Breast epithelium (tissue), 4 donors: Measurements from ENCODE around the gene CLEC17A. TPM values are rescaled to one million over a fixed set of nuclear protein-coding genes. Genes with fewer than 3 reads are reported as not detected.

Experiments
- DNase-seq, 2 donors: peaks; one replicate each; pipeline ENCODE4 v3.0.0-alpha.2; 2019; ENCODE audit warnings: low spot score in 2 of 2
- H3K27ac ChIP-seq, 2 donors: fragments of 200-600 bp; sonication (generic) in 1 of 2; one replicate each; pipeline ENCODE4 v1.5.1; 2016 to 2019; ENCODE audit warnings: mild to moderate bottlenecking in 1 of 2
- H3K27me3 ChIP-seq, 2 donors: fragments of 200-600 bp; sonication (generic) in 1 of 2; one replicate each; pipeline versions ENCODE4 v1.5.1 to v1.6.0; 2017 to 2019; ENCODE audit warnings: control low read depth in 1 of 2, mild to moderate bottlenecking in 1 of 2
- H3K36me3 ChIP-seq: fragments of 200-600 bp; one replicate; pipeline ENCODE4 v1.5.1; 2019
- H3K4me1 ChIP-seq, 2 donors: fragments of 200-600 bp; sonication (generic); one replicate each; pipeline ENCODE4 v1.5.1; 2016 to 2019; ENCODE audit warnings: control low read depth in 1 of 2
- H3K4me3 ChIP-seq, 3 donors: fragments of 200-600 bp; sonication (generic); 1 replicate in 2 of 3; 2 replicates in 1 of 3; pipeline ENCODE4 v1.5.1; 2016 to 2019; ENCODE audit warnings: mild to moderate bottlenecking in 3 of 3, moderate library complexity in 2 of 3
- H3K9me3 ChIP-seq, 2 donors: fragments of 200-600 bp; sonication (generic) in 1 of 2; one replicate each; pipeline ENCODE4 v1.5.1; 2016 to 2019; ENCODE audit warnings: control low read depth in 1 of 2
- POLR2A ChIP-seq: fragments of 450-650 bp; IDR thresholded peaks from one replicate; pipeline ENCODE4 v1.6.1; 2016; ENCODE audit warnings: antibody characterized with exemption, mild to moderate bottlenecking, moderate library complexity
- POLR2AphosphoS5 ChIP-seq, 3 donors: sonication (generic); formaldehyde crosslinking; IDR thresholded peaks; one replicate each; pipeline ENCODE4 v1.6.1; 2017; ENCODE audit warnings: antibody characterized with exemption in 3 of 3
- intact Hi-C: fragments of 100-400 bp; cut with DNase I; formaldehyde crosslinking; loops from one replicate; pipeline ENCODE4 v1.15.1; 2023; ENCODE audit warnings: low total_unique reads
- total RNA-seq, 3 donors: library from RNA; depleted of rRNA; stranded (reverse); fragments of >200 nt; gene quantifications; one replicate each; pipeline ENCODE4 v1.1.0, GENCODE V29; 2016
- TF ChIP-seq, protein P1 (sequence below), 3 donors: fragments of 450-650 bp; IDR thresholded peaks; one replicate each; pipeline ENCODE4 v1.5.1; 2016 to 2017; ENCODE audit warnings: antibody characterized with exemption in 3 of 3, mild to moderate bottlenecking in 3 of 3, moderate library complexity in 3 of 3

CLEC17A gene
- total RNA-seq, 3 donors from 2014 or later, result not detected

GRCh38 chr19:14649020-14649419, 66.1 kb downstream of the CLEC17A start:
- Histone ChIP-seq H3K36me3 (no peaks in the 10 kb centered on the region), H3K4me1 (no peaks in the 10 kb centered on the region), H3K9me3 (no peaks in the 10 kb centered on the region), H3K27me3 (no peaks in the 10 kb centered on the region), H3K27ac (no peak overlapping the region), H3K4me3 (no peak overlapping the region)
- intact Hi-C loops, result no loop called here
- DNase-seq, result no peak
- TF ChIP-seq POLR2AphosphoS5 (IDR thresholded peaks at IDR 0.05) (no peak), POLR2A (no peak)
- TF ChIP-seq, protein P1, sequence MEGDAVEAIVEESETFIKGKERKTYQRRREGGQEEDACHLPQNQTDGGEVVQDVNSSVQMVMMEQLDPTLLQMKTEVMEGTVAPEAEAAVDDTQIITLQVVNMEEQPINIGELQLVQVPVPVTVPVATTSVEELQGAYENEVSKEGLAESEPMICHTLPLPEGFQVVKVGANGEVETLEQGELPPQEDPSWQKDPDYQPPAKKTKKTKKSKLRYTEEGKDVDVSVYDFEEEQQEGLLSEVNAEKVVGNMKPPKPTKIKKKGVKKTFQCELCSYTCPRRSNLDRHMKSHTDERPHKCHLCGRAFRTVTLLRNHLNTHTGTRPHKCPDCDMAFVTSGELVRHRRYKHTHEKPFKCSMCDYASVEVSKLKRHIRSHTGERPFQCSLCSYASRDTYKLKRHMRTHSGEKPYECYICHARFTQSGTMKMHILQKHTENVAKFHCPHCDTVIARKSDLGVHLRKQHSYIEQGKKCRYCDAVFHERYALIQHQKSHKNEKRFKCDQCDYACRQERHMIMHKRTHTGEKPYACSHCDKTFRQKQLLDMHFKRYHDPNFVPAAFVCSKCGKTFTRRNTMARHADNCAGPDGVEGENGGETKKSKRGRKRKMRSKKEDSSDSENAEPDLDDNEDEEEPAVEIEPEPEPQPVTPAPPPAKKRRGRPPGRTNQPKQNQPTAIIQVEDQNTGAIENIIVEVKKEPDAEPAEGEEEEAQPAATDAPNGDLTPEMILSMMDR (IDR thresholded peaks at IDR 0.05), result no peak

DNA sequence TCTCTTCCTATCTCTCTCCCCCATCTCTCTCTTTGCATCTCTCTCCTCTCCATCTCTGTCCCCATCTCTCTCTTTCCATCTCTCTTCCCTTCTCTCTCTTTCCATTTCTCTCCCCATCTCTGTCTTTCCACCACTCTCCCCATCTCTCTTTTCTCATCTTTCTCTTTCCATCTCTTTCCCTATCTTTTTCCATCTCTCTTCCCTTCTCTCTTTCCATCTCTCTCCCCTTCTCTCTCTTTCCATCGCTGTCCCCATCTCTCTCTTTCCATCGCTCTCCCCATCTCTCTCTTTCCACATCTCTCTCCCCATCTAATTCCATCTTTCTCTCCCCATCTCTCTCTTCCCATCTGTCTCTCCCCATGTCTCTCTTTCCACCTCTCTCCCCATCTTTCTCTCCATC, 67.3 kb downstream of the CLEC17A start:
- no peaks in the 10 kb centered on the region for H3K4me1 ChIP-seq
- intact Hi-C loops, result no loop called here
- TF ChIP-seq POLR2AphosphoS5 (IDR thresholded peaks at IDR 0.05) (no peak), POLR2A (no peak)
- H3K36me3 ChIP-seq, result no peaks in the 10 kb centered on the region
- H3K27me3 ChIP-seq, result no peaks in the 10 kb centered on the region
- no peak for DNase-seq
- no peak overlapping the region for H3K4me3 ChIP-seq
- no peaks in the 10 kb centered on the region for H3K9me3 ChIP-seq
- H3K27ac ChIP-seq, result no peak overlapping the region

GRCh38 chr19:14654786-14655560, 72.1 kb downstream of the CLEC17A start:
- no peak for DNase-seq
- intact Hi-C loops, result no loop called here
- Histone ChIP-seq H3K27ac (no peak overlapping the region), H3K36me3 (no peaks in the 10 kb centered on the region), H3K4me1 (no peaks in the 10 kb centered on the region), H3K9me3 (no peaks in the 10 kb centered on the region), H3K4me3 (no peak overlapping the region), H3K27me3 (no peaks in the 10 kb centered on the region)
- TF ChIP-seq POLR2AphosphoS5 (IDR thresholded peaks at IDR 0.05) (no peak), POLR2A (no peak)
- TF ChIP-seq, protein P1 (IDR thresholded peaks at IDR 0.05), result no peak

DNA sequence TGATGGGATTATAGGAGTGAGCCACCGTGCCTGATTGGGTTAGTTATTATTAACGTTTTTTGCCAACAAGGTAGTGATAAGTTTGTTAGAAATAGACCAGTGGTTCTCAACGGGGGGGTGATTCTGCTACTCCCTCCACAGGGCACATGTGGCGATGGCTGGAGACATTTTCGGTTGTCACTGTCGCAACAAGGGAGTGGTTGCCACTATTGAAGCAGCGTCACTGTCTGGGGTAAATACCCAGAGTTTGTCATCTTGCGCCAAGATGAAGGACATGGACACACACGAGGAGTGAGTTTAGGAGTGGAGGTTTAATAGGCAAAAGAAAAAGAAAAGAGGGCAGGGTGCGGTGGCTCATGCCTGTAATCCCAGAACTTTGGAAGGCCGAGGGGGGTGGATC, 72.8 kb downstream of the CLEC17A start:
- DNase-seq, result no peak

DNA sequence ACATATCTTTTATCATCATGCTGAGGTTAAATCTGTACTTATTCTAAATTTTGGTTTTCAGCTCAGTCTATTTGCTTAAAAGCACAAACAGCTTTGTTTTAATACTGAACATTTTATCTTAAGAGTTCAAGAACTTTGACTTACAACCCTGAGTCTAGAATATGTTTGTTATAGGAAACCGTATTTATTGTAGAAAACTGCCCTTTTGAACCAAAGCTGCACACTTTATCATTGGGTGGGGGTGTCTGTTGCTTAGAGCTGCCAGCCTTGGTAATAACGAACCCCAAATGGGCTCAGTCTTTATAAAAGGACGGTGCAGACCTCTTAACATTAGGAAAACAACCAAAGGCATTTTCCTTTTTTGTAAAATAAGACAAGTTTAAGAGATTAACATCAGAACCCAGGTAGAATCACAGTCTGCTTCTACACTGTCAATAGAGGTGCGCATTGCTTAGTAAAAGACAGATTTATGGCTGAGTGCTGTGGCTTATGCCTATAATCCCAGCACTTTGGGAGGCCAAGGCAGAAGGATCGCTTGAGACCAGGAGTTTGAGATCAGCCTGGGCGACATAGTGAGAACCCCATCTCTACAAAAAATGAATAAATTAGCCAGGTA, 77.1 kb downstream of the CLEC17A start:
- H3K4me3 ChIP-seq, result no peak overlapping the region
- H3K27me3 ChIP-seq, result no peaks in the 10 kb centered on the region
- H3K36me3 ChIP-seq, result no peaks in the 10 kb centered on the region
- intact Hi-C loops, result no loop called here
- DNase-seq, result no peak
- H3K27ac ChIP-seq, result no peak overlapping the region
- no peaks in the 10 kb centered on the region for H3K9me3 ChIP-seq
- TF ChIP-seq, protein P1 (IDR thresholded peaks at IDR 0.05), result no peak
- TF ChIP-seq POLR2AphosphoS5 (IDR thresholded peaks at IDR 0.05) (no peak), POLR2A (no peak)
- H3K4me1 ChIP-seq, result no peaks in the 10 kb centered on the region

More for the DNA sequence above, 72.8 kb downstream of the CLEC17A start:
- Histone ChIP-seq H3K9me3 (no peaks in the 10 kb centered on the region), H3K4me3 (no peak overlapping the region), H3K27ac (no peak overlapping the region), H3K4me1 (no peaks in the 10 kb centered on the region), H3K27me3 (no peaks in the 10 kb centered on the region), H3K36me3 (no peaks in the 10 kb centered on the region)
- intact Hi-C loops, result no loop called here
- TF ChIP-seq POLR2AphosphoS5 (IDR thresholded peaks at IDR 0.05), result no peak
- TF ChIP-seq POLR2A, result no peak
- TF ChIP-seq, protein P1 (IDR thresholded peaks at IDR 0.05), result no peak
